GM19351 (cell line): ENCODE data around the gene CFAP61.
"Not testable (repeated sequence)": the region's sequence is repeated elsewhere in the genome, so short reads cannot be mapped to it uniquely, and the experiment has no call there.

Experiments
- ATAC-seq: cut with Tn5 transposase; IDR thresholded peaks from one replicate; pipeline ENCODE4 v1.9.1; 2021; ENCODE audit warnings: mild to moderate bottlenecking, moderate library complexity; ENCODE audit not compliant: unreplicated experiment

CFAP61 gene

DNA sequence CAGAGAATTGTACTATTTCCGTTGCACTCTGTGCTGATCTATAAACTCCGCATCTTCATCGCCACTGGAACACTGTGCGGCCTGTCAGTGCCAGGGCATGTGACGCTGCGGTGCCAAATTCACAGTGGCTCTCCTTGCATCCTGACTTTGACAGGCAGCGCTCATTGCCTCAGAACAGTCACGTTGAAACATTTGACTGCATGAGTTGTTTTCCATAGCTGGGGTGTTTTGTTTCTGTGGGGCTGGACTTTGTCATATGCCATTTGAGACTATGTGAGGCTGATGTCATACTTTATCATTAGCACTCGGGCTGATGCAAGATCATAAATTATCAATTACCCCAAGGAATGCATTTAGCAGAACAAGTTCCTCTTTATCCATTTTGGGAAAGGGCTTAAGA lies 32.7 kb downstream of the CFAP61 start:
- ATAC-seq = no peak

DNA sequence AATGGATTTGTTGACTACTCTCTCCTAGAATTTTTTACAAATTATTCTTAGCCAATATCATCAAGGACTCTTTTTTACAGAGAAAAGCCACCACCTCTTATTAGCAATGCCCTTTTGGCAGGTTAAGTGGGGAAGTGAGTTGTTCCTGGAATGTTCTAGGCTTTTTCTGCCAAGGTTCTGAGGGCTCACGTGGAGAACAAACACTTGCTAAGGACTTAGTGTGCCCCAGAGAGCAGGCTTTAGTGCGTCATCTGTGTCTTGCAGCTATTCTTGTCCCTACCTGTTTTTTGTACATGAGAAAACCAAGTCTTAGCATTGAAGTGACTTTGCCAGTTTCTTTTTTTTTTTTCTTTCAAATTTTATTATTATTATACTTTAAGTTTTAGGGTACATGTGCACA lies 33.5 kb downstream of the CFAP61 start:
- no peak for ATAC-seq

DNA sequence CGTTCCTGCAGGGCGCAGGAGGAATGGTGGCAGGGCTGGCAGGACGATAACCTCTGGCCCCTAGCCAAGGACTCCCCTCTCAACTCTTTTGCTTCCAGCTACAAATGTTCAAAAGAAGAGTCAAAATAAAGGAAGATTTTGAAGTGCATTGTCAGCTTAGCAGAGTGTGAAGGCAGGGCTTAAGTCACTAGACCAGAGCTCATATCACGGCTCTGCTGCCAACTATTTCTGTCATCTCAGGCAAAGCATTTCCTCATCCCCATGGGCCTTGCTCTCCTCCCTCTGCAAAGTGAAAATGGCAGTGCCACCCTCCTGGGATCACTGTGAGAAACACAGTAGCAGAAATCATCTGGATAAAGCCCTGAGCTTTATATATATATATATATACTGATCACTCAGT lies 36.7 kb downstream of the CFAP61 start:
- ATAC-seq = no peak

DNA sequence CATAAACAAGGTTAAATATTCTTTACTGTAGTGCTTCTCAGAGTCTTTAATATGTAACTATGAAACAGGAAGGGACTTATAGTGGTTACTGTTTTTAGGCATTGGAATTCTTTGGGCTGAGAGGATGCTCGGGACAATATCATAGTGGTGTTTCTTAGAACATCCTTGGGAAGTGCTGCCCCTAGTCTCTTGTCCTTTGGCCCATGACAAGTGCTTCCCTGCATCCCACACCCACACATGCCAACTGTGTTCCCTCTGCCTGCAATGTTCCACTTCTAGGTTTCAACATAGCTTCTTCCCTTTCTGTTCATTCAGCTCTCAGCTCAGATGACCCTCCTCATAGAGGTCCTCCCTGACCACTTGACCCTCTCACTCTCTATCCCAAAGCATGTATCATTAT lies 37.6 kb downstream of the CFAP61 start:
- no peak for ATAC-seq

DNA sequence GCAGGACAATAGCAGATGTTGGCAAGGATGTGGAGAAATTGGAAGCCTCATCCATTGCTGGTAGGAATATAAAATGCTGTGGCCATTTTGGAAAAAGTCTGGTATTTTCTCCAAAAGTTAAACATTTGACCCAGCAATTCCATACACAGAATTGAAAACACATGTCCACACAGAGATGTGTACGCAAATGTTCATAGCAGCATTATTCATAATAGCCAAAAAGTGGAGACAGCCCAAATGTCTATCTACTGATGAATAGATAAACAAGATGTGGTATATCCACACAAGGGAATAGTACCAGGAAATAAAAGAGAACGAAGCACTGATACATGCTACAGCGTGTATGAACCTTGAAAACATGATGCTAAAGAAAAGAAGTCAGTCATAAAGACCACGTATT lies 40.5 kb downstream of the CFAP61 start:
- no peak for ATAC-seq

- no peak for ATAC-seq
Observed at GRCh38 chr20:20094410-20094809, 42.1 kb downstream of the CFAP61 start.

- ATAC-seq = no peak
Observed at GRCh38 chr20:20095114-20095872, 43.0 kb downstream of the CFAP61 start.

DNA sequence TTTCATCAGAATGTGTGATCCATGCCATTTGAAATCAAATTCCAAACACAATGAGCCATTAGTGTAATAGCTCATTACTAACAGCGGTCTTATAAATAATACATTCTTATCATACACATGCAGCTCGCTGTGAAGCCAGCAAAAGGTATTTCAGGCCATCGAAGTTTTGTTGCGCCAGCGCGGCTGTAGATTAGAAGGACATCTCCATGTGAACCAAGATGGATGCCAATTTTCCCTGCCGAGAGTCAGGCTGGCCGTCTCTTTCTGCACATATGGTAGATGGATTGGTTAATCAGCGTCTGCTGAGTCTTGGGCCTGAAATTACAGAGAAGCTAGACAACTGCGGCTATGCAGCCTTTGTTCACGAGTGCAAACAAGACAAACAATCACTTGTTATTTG lies 44.1 kb downstream of the CFAP61 start:
- ATAC-seq = no peak

DNA sequence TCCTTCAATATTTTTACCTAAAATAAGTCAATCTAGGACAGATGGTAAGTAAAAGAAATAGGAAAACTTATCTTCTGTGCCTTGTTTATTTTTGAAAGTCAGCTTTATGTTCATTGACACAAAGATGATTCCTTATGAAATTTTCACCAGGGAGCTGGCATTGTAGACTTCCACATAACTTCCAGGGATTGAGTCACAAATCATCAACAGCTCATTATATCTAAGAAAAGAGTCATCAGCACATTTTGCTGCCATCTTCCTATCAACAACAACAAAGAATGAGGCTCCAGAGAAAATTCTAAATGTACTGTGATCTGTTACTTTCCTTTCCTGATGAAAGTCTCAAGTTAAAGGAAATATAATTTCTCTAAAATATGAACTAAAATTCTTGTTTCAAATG lies 48.5 kb downstream of the CFAP61 start:
- no peak for ATAC-seq

DNA sequence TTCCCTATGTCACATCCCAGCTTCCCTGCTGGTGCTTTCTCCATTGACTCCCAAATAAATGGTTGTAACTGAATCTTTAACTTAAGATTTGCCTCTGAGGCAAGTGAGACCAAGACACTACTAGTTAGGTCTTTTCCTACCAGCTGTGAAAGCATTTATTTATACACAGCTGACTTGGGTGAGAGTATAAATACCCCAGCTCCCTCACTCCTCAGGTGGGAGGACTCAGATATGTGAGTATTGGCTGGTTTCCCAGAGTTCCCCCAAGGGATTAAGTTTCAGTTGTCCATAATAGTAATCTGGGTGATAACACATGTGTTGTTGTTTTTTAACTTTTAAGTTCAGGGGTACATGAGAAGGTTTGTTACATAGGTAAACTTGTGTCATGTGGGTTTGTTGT lies 49.8 kb downstream of the CFAP61 start:
- ATAC-seq = no peak

- no peak for ATAC-seq
Observed at GRCh38 chr20:20102716-20103258, 50.5 kb downstream of the CFAP61 start.

GRCh38 chr20:20103486-20103885 lies 51.2 kb downstream of the CFAP61 start:
- no peak for ATAC-seq

DNA sequence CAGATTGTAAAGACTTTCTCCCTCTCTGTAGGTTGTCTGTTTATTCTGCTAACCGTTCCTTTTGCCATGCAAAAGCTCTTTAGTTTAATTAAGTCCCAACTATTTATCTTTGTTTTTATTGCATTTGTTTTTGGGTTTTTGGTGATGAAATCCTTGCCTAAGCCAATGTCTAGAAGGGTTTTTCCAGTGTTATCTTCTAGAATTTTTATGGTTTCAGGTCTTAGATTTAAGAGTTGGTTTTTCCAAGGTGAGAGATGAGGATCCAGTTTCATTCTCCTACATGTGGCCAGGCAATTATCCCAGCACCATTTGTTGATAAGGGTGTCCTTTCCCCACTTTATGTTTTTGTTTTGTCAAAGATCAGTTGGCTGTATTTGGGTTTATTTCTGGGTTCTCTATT lies 70.9 kb downstream of the CFAP61 start:
- ATAC-seq = not testable (repeated sequence)

- ATAC-seq = no peak
Observed at GRCh38 chr20:20130399-20130798, 78.1 kb downstream of the CFAP61 start.

- no peak for ATAC-seq
Observed at GRCh38 chr20:20134941-20135575, 82.7 kb downstream of the CFAP61 start.

DNA sequence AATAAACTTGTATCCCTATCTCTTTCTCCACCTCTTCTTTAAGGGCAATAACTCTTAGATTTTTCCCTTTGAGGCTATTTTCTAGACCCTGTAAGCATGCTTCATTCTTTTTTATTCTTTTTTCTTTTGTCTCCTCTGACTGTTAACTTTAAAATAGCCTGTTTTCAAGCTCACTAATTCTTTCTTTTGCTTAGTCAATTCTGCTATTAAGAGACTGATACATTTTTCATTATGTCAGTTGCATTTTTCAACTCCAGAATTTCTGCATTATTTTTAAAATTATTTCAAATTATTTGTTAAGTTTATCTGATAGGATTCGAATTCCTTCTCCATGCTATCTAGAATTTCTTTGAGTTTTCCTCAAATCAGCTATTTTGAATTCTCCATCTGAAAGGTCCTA lies 84.0 kb downstream of the CFAP61 start:
- no peak for ATAC-seq

- ATAC-seq = no peak
Observed at GRCh38 chr20:20137851-20138250, 85.5 kb downstream of the CFAP61 start.

- no peak for ATAC-seq
Observed at GRCh38 chr20:20138301-20139064, 86.2 kb downstream of the CFAP61 start.

GRCh38 chr20:20139403-20139802 lies 87.1 kb downstream of the CFAP61 start:
- no peak for ATAC-seq

- no peak for ATAC-seq
Observed at GRCh38 chr20:20143165-20143564, 90.8 kb downstream of the CFAP61 start.

GRCh38 chr20:20143646-20144045 lies 91.3 kb downstream of the CFAP61 start:
- no peak for ATAC-seq

- no peak for ATAC-seq
Observed at GRCh38 chr20:20148779-20149178, 96.4 kb downstream of the CFAP61 start.
